ENCODE measurements around the gene ATAD1. TPM values are rescaled to one million over a fixed set of nuclear protein-coding genes. Genes with fewer than 3 reads are reported as not detected.

Gene ATAD1
- total RNA-seq, 1 experiment from 2014 or later, result 62.0 TPM

GRCh38 chr10:87861953-87862678 is 44.1 kb upstream of the ATAD1 start:
- CTCF ChIA-PET, result interaction anchor here (1.6 kb wide), 1 partner anchor 11 kb away, joined by 6 read pairs; no protein-coding TSS in a partner anchor
- peak overlapping the region; percentile 93 for H3K27ac ChIP-seq (ENCODE audit: low read length)
- intact Hi-C loops (cut with micrococcal nuclease; ENCODE audit: unreplicated experiment), result loop anchor here (2.0 kb wide), 2 partner anchors 253 to 527 kb away; no protein-coding TSS in a partner anchor
- H3K4me1 ChIP-seq (ENCODE audit: control insufficient read depth, insufficient read depth, low read length), result peaks cover 12% of the 10 kb centered on the region
- H3K36me3 ChIP-seq (ENCODE audit: control insufficient read depth, insufficient read depth, low read length), result no peaks in the 10 kb centered on the region; the same call in 1 of the 2 replicates
- ATAC-seq (peak; percentile 81), DNase-seq (ENCODE audit: low read depth, low spot score) (peak; percentile 94)
- POLR2A ChIA-PET, result interaction anchor here (0.6 to 1.0 kb wide), 2 partner anchors 47 to 215 kb away, joined by 4 to 9 read pairs; no protein-coding TSS in a partner anchor
- peak overlapping the region; percentile 67 to 97 for H3K4me3 ChIP-seq (ENCODE audit: low read depth in 2 of 2, low read length in 2 of 2)
- H3K27me3 ChIP-seq (ENCODE audit: control insufficient read depth, insufficient read depth, low read length), result no peaks in the 10 kb centered on the region
- TF ChIP-seq CTCF (IDR thresholded peaks at IDR 0.05) (no peak), TCF7L2 (IDR thresholded peaks at IDR 0.05; ENCODE audit: low read depth, low read length) (peak; percentile 86), POLR2AphosphoS5 (IDR thresholded peaks at IDR 0.05; ENCODE audit: low read depth, low read length) (peak; percentile 98), REST (IDR thresholded peaks at IDR 0.05; ENCODE audit: insufficient read depth in 1 of 2, low read depth in 2 of 2, low read length in 1 of 2) (peak in 1 of 2 experiments; percentile 30; a peak in 1 of 4 replicates), SIN3A (IDR thresholded peaks at IDR 0.05; ENCODE audit: borderline replicate concordance, insufficient read depth, low read depth, low read length) (peak; percentile 86)
- no peaks in the 10 kb centered on the region for H3K9me3 ChIP-seq (ENCODE audit: control insufficient read depth, insufficient read depth, low read depth, low read length)
- in situ Hi-C loops (cut with HindIII; ENCODE audit: low pct_unique_long_range_greater_than_20kb, low sequenced_read_pairs), result no loop called here
- no TSS peak for BruUV-seq (replicated peaks)

GRCh38 chr10:87861566-87861952 is 43.5 kb upstream of the ATAD1 start:
- ATAC-seq, result peak; percentile 2
- Histone ChIP-seq H3K36me3 (ENCODE audit: control insufficient read depth, insufficient read depth, low read length) (no peaks in the 10 kb centered on the region; the same call in 1 of the 2 replicates), H3K27ac (ENCODE audit: low read length) (peak overlapping the region; percentile 93), H3K27me3 (ENCODE audit: control insufficient read depth, insufficient read depth, low read length) (no peaks in the 10 kb centered on the region), H3K4me3 (ENCODE audit: low read depth in 2 of 2, low read length in 2 of 2) (peak overlapping the region; percentile 67 to 97), H3K9me3 (ENCODE audit: control insufficient read depth, insufficient read depth, low read depth, low read length) (no peaks in the 10 kb centered on the region), H3K4me1 (ENCODE audit: control insufficient read depth, insufficient read depth, low read length) (peaks cover 12% of the 10 kb centered on the region)
- BruUV-seq (replicated peaks), result no TSS peak
- TF ChIP-seq CTCF (IDR thresholded peaks at IDR 0.05) (0 out of 2 replicates have a peak, but pooled peaks have one; percentile 12), POLR2AphosphoS5 (IDR thresholded peaks at IDR 0.05; ENCODE audit: low read depth, low read length) (no peak)
- no peak for DNase-seq (ENCODE audit: low read depth, low spot score)
- ChIA-PET CTCF (interaction anchor here (0.6 to 1.6 kb wide), 2 partner anchors 11 to 528 kb away, joined by 5 to 6 read pairs; no protein-coding TSS in a partner anchor), POLR2A (interaction anchor here (1.0 kb wide), 1 partner anchor 47 kb away, joined by 4 read pairs; no protein-coding TSS in a partner anchor)
- in situ Hi-C loops (cut with HindIII; ENCODE audit: low pct_unique_long_range_greater_than_20kb, low sequenced_read_pairs), result no loop called here
- intact Hi-C loops (cut with micrococcal nuclease; ENCODE audit: unreplicated experiment), result loop anchor here (2.0 kb wide), 1 partner anchor 527 kb away; no protein-coding TSS in a partner anchor

Measured in Panc1 (cell line).